HG02798 (cell line): Measurements from ENCODE around the gene ETNK1.

Experiments used
- ATAC-seq: cut with Tn5 transposase; IDR thresholded peaks from one replicate; pipeline ENCODE4 v1.9.1; 2021; ENCODE audit warnings: mild to moderate bottlenecking; ENCODE audit not compliant: unreplicated experiment, poor library complexity

Gene ETNK1

DNA sequence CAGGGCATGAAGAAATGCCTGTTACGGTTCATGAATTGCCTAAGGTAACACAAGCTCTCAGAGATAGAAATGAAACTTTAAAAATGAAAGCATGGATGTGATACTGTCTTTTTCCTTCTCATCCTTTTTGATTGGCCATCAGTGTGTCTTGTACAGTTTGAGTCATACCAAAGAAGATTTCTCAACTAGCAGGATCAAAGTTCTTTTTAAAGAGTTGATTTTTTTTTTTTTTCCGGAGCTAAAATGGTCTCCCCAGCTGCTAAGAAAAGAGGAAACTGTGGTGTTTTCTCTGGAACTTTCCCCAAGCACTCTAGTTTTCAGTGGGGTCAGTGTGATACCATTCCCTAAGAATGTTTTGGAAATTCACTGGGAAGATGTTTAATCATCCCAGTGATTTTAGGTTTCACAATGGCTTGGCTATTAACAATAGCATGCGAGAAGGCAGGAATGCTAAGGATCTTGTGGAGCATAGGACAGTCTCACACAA, 105.0 kb downstream of the ETNK1 start:
- no peak for ATAC-seq

GRCh38 chr12:22731236-22731635, 106.3 kb downstream of the ETNK1 start:
- ATAC-seq = no peak

- no peak for ATAC-seq
Observed at GRCh38 chr12:22733756-22734155, 108.8 kb downstream of the ETNK1 start.

DNA sequence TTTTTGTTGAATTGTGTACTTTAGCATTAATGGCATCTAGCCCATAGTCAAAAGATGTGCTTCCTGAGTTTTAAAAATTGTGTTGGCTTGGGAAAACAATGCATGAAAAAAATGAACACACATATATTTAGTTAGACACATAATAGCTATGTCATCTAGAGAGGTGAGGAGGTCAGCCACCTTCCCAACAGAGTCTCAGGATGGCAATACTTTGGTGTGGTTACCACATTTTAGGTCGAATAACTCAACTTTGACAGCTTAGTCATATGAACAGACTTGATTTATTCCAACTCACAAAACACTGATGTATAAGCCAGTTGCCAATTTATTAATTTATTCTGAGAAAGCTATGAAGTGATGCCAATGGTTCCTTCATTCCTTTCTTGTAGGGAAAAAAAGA, 114.0 kb downstream of the ETNK1 start:
- ATAC-seq = no peak
